GM18499 (cell line): ENCODE measurements around the gene EIF3D.

Experiments used
- ATAC-seq: cut with Tn5 transposase; IDR thresholded peaks from one replicate; pipeline ENCODE4 v1.9.1; 2021; ENCODE audit warnings: moderate number of reproducible peaks; ENCODE audit not compliant: insufficient read depth, unreplicated experiment

Gene EIF3D

GRCh38 chr22:36510384-36510783 is 18.6 kb downstream of the EIF3D start:
- no peak for ATAC-seq

- ATAC-seq: no peak
These were observed 21.4 kb downstream of the EIF3D start for GRCh38 chr22:36507518-36508010.

- ATAC-seq: no peak
These were observed 22.1 kb downstream of the EIF3D start, which contains the start of gene FOXRED2 for GRCh38 chr22:36506637-36507517. Gene FOXRED2 (minus strand): TSS chr22:36507040. CDS start chr22:36506422, 618 bp downstream.

DNA sequence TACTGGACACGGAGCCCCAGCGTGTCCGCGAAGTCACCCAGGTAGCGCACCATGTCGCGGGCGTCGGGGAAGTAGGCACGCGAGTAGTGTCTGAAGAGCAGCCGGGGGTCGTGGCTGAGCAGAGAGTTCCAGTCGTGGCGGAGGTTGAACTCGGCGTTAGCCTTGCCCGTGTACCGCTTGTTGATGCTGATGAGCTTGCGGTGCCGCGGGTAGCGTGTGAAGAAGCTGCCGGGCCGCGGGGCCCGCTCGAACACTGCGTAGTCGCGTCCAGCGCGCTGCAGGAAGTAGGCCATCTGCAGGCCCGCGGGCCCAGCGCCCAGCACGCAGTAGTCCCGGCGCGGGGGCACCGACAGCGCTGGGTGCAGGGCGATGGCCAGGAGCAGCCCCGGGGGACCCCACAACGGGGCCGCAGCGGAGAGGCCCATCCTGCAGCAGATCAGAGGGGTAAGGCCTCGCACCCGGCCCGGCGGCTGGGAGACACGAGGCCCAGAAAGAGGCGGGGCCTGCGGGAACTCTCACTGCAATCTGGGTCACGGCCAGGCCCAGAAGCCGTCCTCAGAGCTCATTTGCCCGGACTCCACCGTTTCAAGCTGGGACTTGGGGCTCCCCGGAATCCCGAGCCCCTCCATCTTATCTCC is 22.8 kb downstream of the EIF3D start:
- no peak for ATAC-seq

DNA sequence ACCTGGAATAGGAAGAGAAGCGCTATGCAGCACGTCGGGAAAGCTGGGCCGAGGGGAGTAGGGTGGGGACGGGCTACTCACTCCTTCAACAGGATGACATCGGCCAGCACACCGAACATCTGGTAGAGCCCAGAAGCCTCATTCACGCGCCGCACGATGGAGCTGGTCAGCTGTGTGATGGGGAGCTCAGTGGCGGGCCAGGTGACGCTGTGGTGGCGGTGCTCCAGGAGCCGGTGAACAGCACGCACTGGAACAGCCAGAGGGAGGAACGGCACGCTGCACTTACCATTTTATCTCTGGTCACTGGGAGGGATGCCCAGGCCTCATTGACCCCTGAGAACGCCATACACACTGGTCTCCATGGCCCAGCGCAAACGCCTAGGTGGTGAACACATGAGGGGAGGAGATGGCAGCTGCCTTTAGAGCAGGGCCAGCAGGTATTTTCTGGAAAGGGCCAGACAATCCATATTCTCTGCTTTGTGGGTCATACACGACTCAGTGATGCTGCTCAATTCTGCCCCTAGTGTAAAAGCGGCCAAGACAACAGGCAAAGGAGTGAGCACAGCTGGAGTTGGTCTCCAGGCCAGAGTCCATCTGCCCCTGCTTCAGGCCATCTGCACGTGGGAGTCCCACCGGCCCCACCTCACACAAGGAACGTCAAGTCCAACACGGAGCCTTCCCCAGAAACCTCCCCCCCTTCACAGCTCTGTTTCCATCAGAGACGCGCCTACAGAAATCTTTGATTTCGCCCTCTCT is 30.9 kb downstream of the EIF3D start:
- ATAC-seq: no peak

DNA sequence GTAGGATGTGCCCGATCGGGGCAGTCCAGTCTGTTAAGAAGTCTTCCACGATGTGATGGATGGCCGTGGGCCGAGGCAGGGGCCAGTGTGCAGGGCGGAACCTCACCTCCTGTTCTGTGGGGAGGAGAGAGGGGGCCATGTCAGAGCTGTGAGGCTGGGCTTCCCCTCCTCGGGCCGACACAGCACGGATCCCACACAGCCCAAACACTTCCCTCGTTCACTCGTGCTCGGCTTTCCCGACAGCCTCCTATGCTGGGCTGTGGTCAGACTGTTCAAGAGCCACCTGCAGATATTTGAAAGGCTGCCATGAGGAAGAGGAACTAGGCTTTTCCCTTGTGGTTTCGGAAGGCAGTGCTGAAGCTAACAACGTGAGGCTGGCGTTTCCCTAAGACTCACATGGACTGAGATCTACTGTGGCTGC is 35.3 kb downstream of the EIF3D start:
- no peak for ATAC-seq

DNA sequence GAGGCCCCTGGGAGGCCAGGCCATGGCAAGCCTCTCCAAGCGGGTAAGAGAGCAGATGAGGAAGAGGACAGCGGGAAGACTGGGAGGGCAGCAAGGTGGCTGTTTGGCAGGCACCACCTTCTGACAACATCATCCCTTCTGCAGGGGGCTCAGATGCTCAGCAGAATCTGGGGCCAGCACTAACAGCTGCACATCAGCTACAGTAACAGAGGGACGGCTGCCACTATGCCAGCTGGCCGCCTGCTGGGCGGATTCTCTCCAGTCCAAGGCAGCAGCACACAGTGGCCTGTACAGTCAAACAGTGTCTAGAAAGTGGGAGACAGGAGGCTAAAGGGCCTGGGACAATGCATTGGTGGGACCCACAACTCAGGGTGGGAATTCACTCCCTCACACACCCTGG is 36.9 kb downstream of the EIF3D start:
- ATAC-seq: no peak

- no peak for ATAC-seq
These were observed 37.8 kb downstream of the EIF3D start for GRCh38 chr22:36491155-36491554.

DNA sequence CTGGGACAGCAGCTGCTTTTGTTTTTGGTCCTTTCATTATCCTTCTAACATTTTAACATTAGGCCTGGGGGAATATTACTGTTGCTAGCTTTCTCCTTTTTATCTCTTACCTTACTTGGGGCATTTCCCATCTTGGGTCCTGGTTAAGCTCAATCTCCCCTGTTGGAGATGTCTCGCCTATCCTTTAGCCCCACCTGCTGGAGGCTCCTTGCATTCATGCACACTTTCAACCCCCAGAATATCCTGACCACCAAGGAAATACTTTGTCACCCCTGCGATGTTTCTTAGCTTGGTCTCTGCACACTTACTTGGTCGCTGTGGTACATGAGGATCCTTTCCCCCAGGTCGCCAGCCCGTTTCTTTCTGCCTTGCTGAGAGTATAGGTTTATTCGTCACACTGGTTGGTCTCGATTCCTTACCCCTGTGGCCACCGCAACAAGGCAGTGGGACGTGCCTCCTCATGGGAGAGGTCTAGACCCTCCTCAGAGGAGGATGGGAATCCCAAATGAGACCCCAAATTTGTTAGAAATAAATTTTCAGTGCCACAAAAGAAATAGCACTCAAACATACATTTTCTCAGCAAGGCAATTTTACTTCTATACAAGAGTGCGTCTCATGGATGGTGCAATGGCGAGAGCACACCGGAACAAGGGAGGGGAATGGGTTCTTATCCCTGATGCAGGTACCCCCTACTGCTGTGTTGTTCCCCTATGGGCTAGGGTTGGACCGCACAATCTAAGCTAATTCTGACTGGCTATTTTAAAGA is 42.2 kb downstream of the EIF3D start:
- ATAC-seq: no peak

- ATAC-seq: peak; percentile 58
These were observed 47.4 kb downstream of the EIF3D start, which contains the start of gene TXN2 for GRCh38 chr22:36481393-36482168. Gene TXN2 (minus strand): TSS chr22:36481640. CDS start chr22:36480837, 803 bp downstream.

DNA sequence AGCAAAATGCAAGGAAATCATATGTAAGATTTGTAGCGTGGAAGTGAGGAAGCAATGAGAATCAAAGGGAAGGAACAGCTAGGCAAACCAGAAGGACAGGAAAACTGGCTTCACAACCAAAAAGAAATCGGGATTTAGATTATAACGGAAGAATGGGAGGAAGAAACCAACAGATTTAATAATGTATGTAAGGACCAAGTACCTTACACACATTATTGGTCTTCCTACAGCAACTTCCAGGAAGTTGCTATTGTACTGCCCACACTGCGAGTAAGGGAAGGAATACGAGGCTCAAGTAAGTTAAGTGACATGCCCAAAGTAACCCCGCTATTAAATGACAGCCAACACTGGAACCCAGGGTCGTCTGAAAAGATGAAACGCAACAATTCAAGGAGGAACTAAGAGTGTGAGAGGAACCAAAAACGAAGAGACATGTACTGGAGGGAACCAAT is 48.0 kb downstream of the EIF3D start:
- ATAC-seq: no peak

GRCh38 chr22:36478966-36479365 is 50.0 kb downstream of the EIF3D start:
- no peak for ATAC-seq

GRCh38 chr22:36475341-36475740 is 53.6 kb downstream of the EIF3D start:
- ATAC-seq: no peak

DNA sequence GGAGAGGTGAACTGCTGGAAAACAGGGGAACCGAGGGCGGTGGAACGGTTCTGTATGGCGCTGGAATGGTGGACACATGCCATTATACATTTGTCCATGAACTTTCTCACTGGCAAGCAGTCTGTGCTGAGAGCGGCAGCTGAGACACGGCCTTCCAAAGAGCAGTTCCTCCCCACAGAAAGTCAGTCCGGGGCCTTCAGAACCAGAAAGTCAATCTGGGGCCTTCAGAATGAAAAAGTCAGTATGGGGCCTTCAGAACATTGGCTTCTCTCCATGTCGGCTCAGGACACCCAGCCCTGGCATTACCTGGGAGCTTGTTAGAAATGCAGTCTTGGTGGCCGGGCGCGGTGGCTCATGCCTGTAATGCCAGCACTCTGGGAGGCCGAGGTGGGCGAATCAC is 56.3 kb downstream of the EIF3D start:
- no peak for ATAC-seq

GRCh38 chr22:36471341-36471821 is 57.6 kb downstream of the EIF3D start:
- ATAC-seq: no peak

GRCh38 chr22:36470994-36471331 is 58.0 kb downstream of the EIF3D start:
- ATAC-seq: no peak

DNA sequence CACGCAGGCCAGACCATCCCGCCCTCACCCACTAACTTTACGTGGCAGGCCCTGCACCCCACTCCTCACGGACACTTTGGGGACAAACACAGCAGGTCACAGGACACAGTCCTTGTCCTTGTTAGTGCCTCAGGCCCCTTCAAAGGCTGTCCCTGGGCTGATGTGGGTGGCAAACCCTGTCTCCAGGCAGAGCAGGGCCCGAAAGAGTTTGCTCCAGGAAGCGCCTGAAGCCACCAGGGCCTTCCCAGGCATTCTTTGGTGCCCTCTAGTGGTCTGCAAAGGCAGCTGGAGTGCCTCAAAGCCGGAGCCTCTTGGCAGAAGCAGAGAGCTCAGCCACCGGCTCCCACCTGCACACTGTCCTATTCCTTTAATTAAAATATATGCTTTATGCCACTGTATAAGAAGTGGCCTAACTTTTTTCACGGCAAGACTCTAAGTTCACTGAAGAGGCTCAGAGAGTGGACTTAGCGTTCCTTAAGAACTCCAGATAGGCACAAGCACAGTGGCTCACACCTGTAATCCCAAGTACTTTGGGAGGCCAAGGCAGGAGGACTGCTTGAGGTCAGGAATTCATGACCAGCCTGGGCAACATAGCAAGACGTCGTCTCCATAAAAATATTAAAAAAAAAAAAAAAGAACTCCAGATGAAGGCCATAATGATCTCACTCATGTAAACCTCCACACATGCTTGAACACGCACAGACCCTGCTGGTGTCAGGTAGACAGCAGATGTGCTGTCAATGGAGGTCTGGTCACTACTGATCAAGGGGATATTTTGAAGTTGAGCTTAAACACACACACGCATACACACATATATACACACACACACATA is 58.6 kb downstream of the EIF3D start:
- ATAC-seq: no peak

- ATAC-seq: no peak
These were observed 59.8 kb downstream of the EIF3D start for GRCh38 chr22:36469094-36469710.
